ENCODE data around the gene ANKRD39. TPM values are rescaled to one million over a fixed set of nuclear protein-coding genes. Genes with fewer than 3 reads are reported as not detected.

ANKRD39 gene
- total and polyA plus RNA-seq, 9 of the 15 experiments (the other 6 are each of a cell fraction or from before 2014, with no cell fraction given): 8.2 to 33.1 (median 23.8) TPM

- no peak for TF ChIP-seq ZNF780A (CRISPR knock-in tag; IDR thresholded peaks at IDR 0.05)
- peak; percentile 52; the same call in 1 of the 2 replicates for TF ChIP-seq DDX20 (tag; IDR thresholded peaks at IDR 0.05; ENCODE audit: low read depth)
- no peak for TF ChIP-seq CUX1 (CRISPR knock-in tag; IDR thresholded peaks at IDR 0.05)
- peak in 1 of 2 experiments; percentile 84; a peak in 2 of 4 replicates for TF ChIP-seq TBL1XR1 (IDR thresholded peaks at IDR 0.05; ENCODE audit: low read length in 2 of 2)
- TF ChIP-seq MNT (conservative IDR thresholded peaks at IDR 0.05): peak in 1 of 2 experiments; percentile 59; a peak in 2 of 4 replicates
- TF ChIP-seq ZKSCAN1 (IDR thresholded peaks at IDR 0.05; ENCODE audit: low read depth, low read length): 0 out of 2 replicates have a peak, but pooled peaks have one; percentile 1
- TF ChIP-seq TEAD2 (tag; IDR thresholded peaks at IDR 0.05): no peak
- TF ChIP-seq MLLT1 (IDR thresholded peaks at IDR 0.05): peak; percentile 36 to 56; a peak in 2 of 4 replicates
- TF ChIP-seq ETV1 (tag; conservative IDR thresholded peaks at IDR 0.05; ENCODE audit: low read depth): peak; percentile 45; the same call in 1 of the 2 replicates
- TF ChIP-seq MTF1 (CRISPR knock-in tag; IDR thresholded peaks at IDR 0.05; ENCODE audit: borderline replicate concordance): no peak
- no peak for TF ChIP-seq ZNF408 (CRISPR knock-in tag; IDR thresholded peaks at IDR 0.05; ENCODE audit: low read depth)
- TF ChIP-seq TEAD4 (IDR thresholded peaks at IDR 0.05; ENCODE audit: low read length): peak; percentile 95
- no peak for TF ChIP-seq TEAD4 (CRISPR knock-in tag; IDR thresholded peaks at IDR 0.05; ENCODE audit: borderline replicate concordance)
- no peak for TF ChIP-seq ZNF12 (CRISPR knock-in tag; IDR thresholded peaks at IDR 0.05)
- TF ChIP-seq DACH1 (IDR thresholded peaks at IDR 0.05; ENCODE audit: partially characterized antibody): peak; percentile 78
- TF ChIP-seq ZFX (CRISPR knock-in tag; IDR thresholded peaks at IDR 0.05): peak; percentile 84
Observed at GRCh38 chr2:96895032-96895745, 37.4 kb upstream of the ANKRD39 start (continued).

All from K562 (cell line).